HepG2 (cell line): Measurements from ENCODE around the gene SH3D19. TPM values are rescaled to one million over a fixed set of nuclear protein-coding genes. Genes with fewer than 3 reads are reported as not detected.

Experiments
- ATAC-seq: fragments of 200-7000 bp; cut with Tn5 transposase; 3 replicates; pipeline ENCODE4 v1.9.1; 2020; ENCODE audit warnings: mild to moderate bottlenecking, moderate library complexity
- BruUV-seq: library from RNA; stranded (reverse); fragments of 400-500 nt; replicated peaks from 2 replicates; lab custom pipeline; 2021; lab: Mats Ljungman, UMichigan
- CTCF ChIA-PET: fragments of 300-600 bp; formaldehyde crosslinking; extraction: SDS; loops from one replicate; lab custom pipeline; 2021; ENCODE audit warnings: low total read pairs, inconsistent platforms, low intra/inter-chr PET ratio; lab: Yijun Ruan, JAX
- POLR2A ChIA-PET: fragments of 350-600 bp; sonication (Branson Sonifier 250); formaldehyde crosslinking; loops from one replicate; lab custom pipeline; 2020; ENCODE audit warnings: antibody characterized with exemption, inconsistent platforms; lab: Yijun Ruan, JAX
- DNase-seq: peaks from one replicate; pipeline ENCODE4 v3.0.0-alpha.2; 2015; ENCODE audit warnings: low spot score
- FAIRE-seq: peaks from 3 replicates; lab custom pipeline; 2011; peaks lifted over from hg19 to GRCh38; lab: Jason Lieb, UNC
- H2AFZ ChIP-seq: one replicate; pipeline ENCODE4 v1.6.1; 2011; ENCODE audit warnings: low read length, inconsistent platforms
- H3K27ac ChIP-seq: fragments of 300-600 bp; 3 replicates; pipeline ENCODE4 v1.8.0; 2011; ENCODE audit warnings: mixed run types, mild to moderate bottlenecking, mixed read lengths, low read length, inconsistent platforms; ENCODE audit not compliant: insufficient read depth; ENCODE audit errors: extremely low read length
- H3K27me3 ChIP-seq, 2 experiments: fragments of 200-600 bp in 1 of 2; 2 replicates in 1 of 2; 3 replicates in 1 of 2; pipeline versions ENCODE4 v1.6.0 to v1.8.0; 2011; ENCODE audit warnings: low read length in 2 of 2, mild to moderate bottlenecking in 2 of 2, moderate library complexity in 2 of 2, inconsistent platforms in 1 of 2; ENCODE audit not compliant: insufficient read depth in 2 of 2, control insufficient read depth in 1 of 2
- H3K36me3 ChIP-seq, 2 experiments: fragments of 200-600 bp in 1 of 2; replicated peaks in 1 of 2; 2 replicates in 1 of 2; 3 replicates in 1 of 2; pipeline versions ENCODE4 v1.5.1 to v1.8.0; 2011; ENCODE audit warnings: low read length in 2 of 2, inconsistent platforms in 1 of 2; ENCODE audit not compliant: insufficient read depth in 2 of 2, control insufficient read depth in 1 of 2
- H3K4me1 ChIP-seq: 2 replicates; pipeline ENCODE4 v1.5.1; 2012; ENCODE audit warnings: low read length, inconsistent platforms; ENCODE audit not compliant: insufficient read depth
- H3K4me2 ChIP-seq: 2 replicates; pipeline ENCODE4 v1.6.0; 2011; ENCODE audit warnings: low read depth, low read length, inconsistent platforms
- H3K4me3 ChIP-seq, 3 experiments: fragments of 200-600 bp in 1 of 3; sonication (generic), shearing (Covaris generic) in 1 of 3; replicated peaks in 1 of 3; 2 replicates each; pipeline ENCODE4 v1.5.1; 2011 to 2016; ENCODE audit warnings: low read length in 3 of 3, inconsistent platforms in 2 of 3, low read depth in 2 of 3, mild to moderate bottlenecking in 2 of 3, control low read depth in 1 of 3, mixed read lengths in 1 of 3; ENCODE audit not compliant: insufficient read depth in 1 of 3
- H3K79me2 ChIP-seq: one replicate; pipeline ENCODE4 v1.6.1; 2011; ENCODE audit warnings: low read length, inconsistent platforms; ENCODE audit not compliant: insufficient read depth
- H3K9ac ChIP-seq: 2 replicates; pipeline ENCODE4 v1.6.0; 2011; ENCODE audit warnings: mild to moderate bottlenecking, low read depth, low read length, inconsistent platforms; ENCODE audit not compliant: insufficient read depth
- H3K9me3 ChIP-seq: 2 replicates; pipeline ENCODE4 v1.5.1; 2012; ENCODE audit warnings: mild to moderate bottlenecking, low read length
- H4K20me1 ChIP-seq: 2 replicates; pipeline ENCODE4 v1.6.0; 2011; ENCODE audit warnings: inconsistent platforms, mild to moderate bottlenecking, low read length, moderate library complexity; ENCODE audit not compliant: insufficient read depth
- CHCHD3 ChIP-seq: sonication (generic); formaldehyde crosslinking; IDR thresholded peaks from 2 replicates; pipeline ENCODE4 v1.8.0; 2022; ENCODE audit warnings: mild to moderate bottlenecking, missing genetic modification reagents, moderate library complexity
- DDIT3 ChIP-seq: sonication (generic); formaldehyde crosslinking; IDR thresholded peaks from 2 replicates; pipeline ENCODE4 v1.4.0; 2020; ENCODE audit warnings: mild to moderate bottlenecking, missing genetic modification reagents
- FOXA1 ChIP-seq, 2 experiments: fragments of 450-650 bp in 1 of 2; sonication (generic) in 1 of 2; formaldehyde crosslinking in 1 of 2; IDR thresholded peaks; 2 replicates each; pipeline versions ENCODE4 v1.4.0 to v1.6.1; 2016 to 2020; ENCODE audit warnings: missing genetic modification reagents in 1 of 2
- PRDM4 ChIP-seq: sonication (generic); formaldehyde crosslinking; IDR thresholded peaks from 2 replicates; pipeline ENCODE4 v1.9.0; 2021; ENCODE audit warnings: missing genetic modification reagents, borderline replicate concordance
- SAP130 ChIP-seq: IDR thresholded peaks from 2 replicates; pipeline ENCODE4 v1.6.1; 2016; ENCODE audit warnings: low read depth
- SMYD3 ChIP-seq: sonication (generic); formaldehyde crosslinking; IDR thresholded peaks from 2 replicates; pipeline ENCODE4 v1.8.1; 2023; ENCODE audit warnings: mild to moderate bottlenecking, missing genetic modification reagents
- ZBTB37 ChIP-seq: sonication (generic); formaldehyde crosslinking; IDR thresholded peaks from 2 replicates; pipeline ENCODE4 v1.4.0; 2020; ENCODE audit warnings: mild to moderate bottlenecking, missing genetic modification reagents
- ZFP1 ChIP-seq: IDR thresholded peaks from 2 replicates; pipeline ENCODE4 v1.6.1; 2016
- ZNF331 ChIP-seq: sonication (generic); formaldehyde crosslinking; IDR thresholded peaks from 2 replicates; pipeline ENCODE4 v1.4.0; 2020; ENCODE audit warnings: missing genetic modification reagents
- ZNF878 ChIP-seq: sonication (generic); formaldehyde crosslinking; IDR thresholded peaks from 2 replicates; pipeline ENCODE4 v1.8.1; 2023; ENCODE audit warnings: mild to moderate bottlenecking, missing genetic modification reagents, moderate library complexity
- ZSCAN9 ChIP-seq: IDR thresholded peaks from 2 replicates; pipeline ENCODE4 v1.6.1; 2016; ENCODE audit warnings: borderline replicate concordance
- WGBS: methylation state at CpG from one replicate; pipeline ENCODE4 v1.1.6; 2017; ENCODE audit warnings: low lambda C conversion rate; 5-methylcytosine and 5-hydroxymethylcytosine counted together
- in situ Hi-C: cut with HindIII; loops from 2 replicates; pipeline ENCODE4 v1.10.0; 2017; ENCODE audit warnings: low pct_unique_long_range_greater_than_20kb; ENCODE audit not compliant: extremely low pct_ligation_motif_present
- intact Hi-C: fragments of 100-400 bp; cut with micrococcal nuclease; formaldehyde crosslinking; loops from one replicate; pipeline ENCODE4 v1.10.0; 2022; ENCODE audit not compliant: unreplicated experiment
- polyA plus RNA-seq, 8 experiments: library from polyadenylated mRNA; depleted of rRNA in 3 of 8; stranded (reverse) in 7 of 8; unstranded in 1 of 8; fragments of >200 nt; fragmentation: Illumina TruSeq in 4 of 8; extraction: Trizol in 4 of 8; gene quantifications; 2 replicates each; pipeline versions ENCODE4 v1.2.1 to v1.2.3, GENCODE V29; 2011 to 2016; ENCODE audit warnings: low read depth in 4 of 8, missing spikeins in 1 of 8, mixed read lengths in 1 of 8; ENCODE audit not compliant: insufficient read depth in 1 of 8
- total RNA-seq, 5 experiments: library from RNA; depleted of rRNA; stranded (reverse); fragments of >200 nt; fragmentation: Illumina TruSeq; extraction: Trizol; gene quantifications; 2 replicates each; pipeline ENCODE4 v1.2.3, GENCODE V29; 2016; ENCODE audit warnings: low read depth in 1 of 5
- TF ChIP-seq, protein P1 (sequence below): sonication (generic); formaldehyde crosslinking; IDR thresholded peaks from 2 replicates; pipeline ENCODE4 v1.4.0; 2020; ENCODE audit warnings: missing genetic modification reagents, borderline replicate concordance
- TF ChIP-seq, protein P2 (sequence below): sonication (generic); formaldehyde crosslinking; IDR thresholded peaks from 2 replicates; pipeline ENCODE4; 2020; ENCODE audit warnings: missing genetic modification reagents, mild to moderate bottlenecking, borderline replicate concordance

SH3D19 gene
- total and polyA plus RNA-seq, 2 of the 13 experiments (the other 11 are each of a cell fraction or from before 2014, with no cell fraction given): 31.2 to 38.0 TPM

GRCh38 chr4:151117371-151117962 lies 207.9 kb downstream of the SH3D19 start (continued):
- TF ChIP-seq SAP130 (CRISPR knock-in tag): 0 out of 2 replicates have a peak, but pooled peaks have one; percentile 14
- no peak for TF ChIP-seq SMYD3 (CRISPR knock-in tag)

DNA sequence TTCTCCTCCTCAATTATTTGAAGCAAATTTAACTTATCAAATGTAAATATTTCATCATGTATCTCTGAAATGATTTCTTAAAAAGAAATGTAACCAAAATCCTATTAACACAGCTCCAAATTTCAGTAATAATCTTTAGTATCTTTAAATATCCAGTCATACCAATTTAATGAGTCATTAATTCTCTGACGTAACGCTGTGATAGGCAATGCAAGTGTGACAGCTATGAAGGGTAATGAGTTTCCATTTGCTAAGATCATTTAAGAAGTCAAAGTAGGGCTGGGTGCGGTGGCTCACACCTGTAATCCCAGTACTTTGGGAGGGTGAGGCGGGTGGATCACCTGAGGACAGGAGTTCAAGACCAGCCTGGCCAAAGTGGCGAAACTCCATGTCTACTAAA lies 210.4 kb downstream of the SH3D19 start:
- H3K9me3 ChIP-seq: no peaks in the 10 kb centered on the region
- intact Hi-C loops (no loop called here), in situ Hi-C loops (loop anchor here (10.0 to 25.0 kb wide), 2 partner anchors 247 to 490 kb away; no protein-coding TSS in a partner anchor)
- no TSS peak for BruUV-seq
- POLR2A ChIA-PET: no interaction called here
- H3K4me1 ChIP-seq: peaks cover 11% of the 10 kb centered on the region
- H3K36me3 ChIP-seq: peaks cover 7 to 10% of the 10 kb centered on the region in 2 experiments; a peak in 4 of 5 replicates
- H3K79me2 ChIP-seq: no peaks in the 10 kb centered on the region
- H3K27me3 ChIP-seq: no peaks in the 10 kb centered on the region
- no peak overlapping the region for H3K4me2 ChIP-seq
- no peak overlapping the region for H2AFZ ChIP-seq
- no peak for FAIRE-seq
- no peaks in the 10 kb centered on the region for H4K20me1 ChIP-seq
- no peak overlapping the region for H3K4me3 ChIP-seq
- no peak overlapping the region for H3K27ac ChIP-seq
- no peak overlapping the region for H3K9ac ChIP-seq
- DNase-seq: no peak
- no peak for ATAC-seq
- CTCF ChIA-PET: no interaction called here
- 98% methylated on average over 5 of the region's 5 CpGs for WGBS
- no peak for TF ChIP-seq DDIT3 (CRISPR knock-in tag)
- TF ChIP-seq FOXA1 (IDR thresholded peaks at IDR 0.05): no peak
- TF ChIP-seq FOXA1 (CRISPR knock-in tag; IDR thresholded peaks at IDR 0.05): no peak
- no peak for TF ChIP-seq CHCHD3 (CRISPR knock-in tag)
- TF ChIP-seq ZNF331 (CRISPR knock-in tag): no peak
- TF ChIP-seq ZSCAN9 (CRISPR knock-in tag): no peak
- no peak for TF ChIP-seq ZFP1 (CRISPR knock-in tag)
- TF ChIP-seq, protein P1, sequence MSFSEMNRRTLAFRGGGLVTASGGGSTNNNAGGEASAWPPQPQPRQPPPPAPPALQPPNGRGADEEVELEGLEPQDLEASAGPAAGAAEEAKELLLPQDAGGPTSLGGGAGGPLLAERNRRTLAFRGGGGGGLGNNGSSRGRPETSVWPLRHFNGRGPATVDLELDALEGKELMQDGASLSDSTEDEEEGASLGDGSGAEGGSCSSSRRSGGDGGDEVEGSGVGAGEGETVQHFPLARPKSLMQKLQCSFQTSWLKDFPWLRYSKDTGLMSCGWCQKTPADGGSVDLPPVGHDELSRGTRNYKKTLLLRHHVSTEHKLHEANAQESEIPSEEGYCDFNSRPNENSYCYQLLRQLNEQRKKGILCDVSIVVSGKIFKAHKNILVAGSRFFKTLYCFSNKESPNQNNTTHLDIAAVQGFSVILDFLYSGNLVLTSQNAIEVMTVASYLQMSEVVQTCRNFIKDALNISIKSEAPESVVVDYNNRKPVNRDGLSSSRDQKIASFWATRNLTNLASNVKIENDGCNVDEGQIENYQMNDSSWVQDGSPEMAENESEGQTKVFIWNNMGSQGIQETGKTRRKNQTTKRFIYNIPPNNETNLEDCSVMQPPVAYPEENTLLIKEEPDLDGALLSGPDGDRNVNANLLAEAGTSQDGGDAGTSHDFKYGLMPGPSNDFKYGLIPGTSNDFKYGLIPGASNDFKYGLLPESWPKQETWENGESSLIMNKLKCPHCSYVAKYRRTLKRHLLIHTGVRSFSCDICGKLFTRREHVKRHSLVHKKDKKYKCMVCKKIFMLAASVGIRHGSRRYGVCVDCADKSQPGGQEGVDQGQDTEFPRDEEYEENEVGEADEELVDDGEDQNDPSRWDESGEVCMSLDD (CRISPR knock-in tag): no peak
- no peak for TF ChIP-seq ZBTB37 (CRISPR knock-in tag)
- TF ChIP-seq ZNF878: no peak
- no peak for TF ChIP-seq PRDM4 (CRISPR knock-in tag)
- TF ChIP-seq, protein P2, sequence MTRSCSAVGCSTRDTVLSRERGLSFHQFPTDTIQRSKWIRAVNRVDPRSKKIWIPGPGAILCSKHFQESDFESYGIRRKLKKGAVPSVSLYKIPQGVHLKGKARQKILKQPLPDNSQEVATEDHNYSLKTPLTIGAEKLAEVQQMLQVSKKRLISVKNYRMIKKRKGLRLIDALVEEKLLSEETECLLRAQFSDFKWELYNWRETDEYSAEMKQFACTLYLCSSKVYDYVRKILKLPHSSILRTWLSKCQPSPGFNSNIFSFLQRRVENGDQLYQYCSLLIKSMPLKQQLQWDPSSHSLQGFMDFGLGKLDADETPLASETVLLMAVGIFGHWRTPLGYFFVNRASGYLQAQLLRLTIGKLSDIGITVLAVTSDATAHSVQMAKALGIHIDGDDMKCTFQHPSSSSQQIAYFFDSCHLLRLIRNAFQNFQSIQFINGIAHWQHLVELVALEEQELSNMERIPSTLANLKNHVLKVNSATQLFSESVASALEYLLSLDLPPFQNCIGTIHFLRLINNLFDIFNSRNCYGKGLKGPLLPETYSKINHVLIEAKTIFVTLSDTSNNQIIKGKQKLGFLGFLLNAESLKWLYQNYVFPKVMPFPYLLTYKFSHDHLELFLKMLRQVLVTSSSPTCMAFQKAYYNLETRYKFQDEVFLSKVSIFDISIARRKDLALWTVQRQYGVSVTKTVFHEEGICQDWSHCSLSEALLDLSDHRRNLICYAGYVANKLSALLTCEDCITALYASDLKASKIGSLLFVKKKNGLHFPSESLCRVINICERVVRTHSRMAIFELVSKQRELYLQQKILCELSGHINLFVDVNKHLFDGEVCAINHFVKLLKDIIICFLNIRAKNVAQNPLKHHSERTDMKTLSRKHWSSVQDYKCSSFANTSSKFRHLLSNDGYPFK: no peak
